Central memory CD8-positive, alpha-beta T cell (primary cell): Measurements from ENCODE around the gene DMWD.
A peak's percentile ranks its signal among the peaks of the same experiment; 100 is the strongest.

Source experiments
- ATAC-seq: fragments of 150-1000 bp; cut with Tn5 transposase; replicated peaks from 2 replicates; pipeline ENCODE4 v1.10.0; 2022; ENCODE audit warnings: mild to moderate bottlenecking, moderate FRiP score, moderate number of reproducible peaks; ENCODE audit not compliant: poor library complexity, severe bottlenecking; ENCODE audit errors: extremely low read depth
- DNase-seq, 2 donors: peaks; one replicate each; pipeline ENCODE4 v3.0.0; 2021; ENCODE audit warnings: low spot score in 2 of 2
- H3K27ac Mint-ChIP-seq: one replicate; pipeline ENCODE4 v1.8.0; 2022; ENCODE audit warnings: low read depth, mild to moderate bottlenecking, moderate library complexity, mixed read lengths
- H3K27me3 Mint-ChIP-seq: one replicate; pipeline ENCODE4 v1.8.0; 2022; ENCODE audit warnings: mixed read lengths
- H3K36me3 Mint-ChIP-seq: one replicate; pipeline ENCODE4 v1.8.0; 2022; ENCODE audit warnings: mild to moderate bottlenecking, moderate library complexity, mixed read lengths; ENCODE audit not compliant: insufficient read depth
- H3K4me1 Mint-ChIP-seq: one replicate; pipeline ENCODE4 v1.8.0; 2022; ENCODE audit warnings: mixed read lengths
- H3K4me3 Mint-ChIP-seq: one replicate; pipeline ENCODE4 v1.8.0; 2022; ENCODE audit warnings: mild to moderate bottlenecking, moderate library complexity, mixed read lengths
- H3K9me3 Mint-ChIP-seq: one replicate; pipeline ENCODE4 v1.8.0; 2022; ENCODE audit warnings: mixed read lengths

Gene DMWD

GRCh38 chr19:45780448-45781213, 12.0 kb downstream of the DMWD start:
- Mint-ChIP-seq H3K4me1 (peaks cover 27% of the 10 kb centered on the region), H3K36me3 (peaks cover 5% of the 10 kb centered on the region), H3K27me3 (peaks cover 9% of the 10 kb centered on the region), H3K27ac (peak overlapping the region; percentile 87), H3K9me3 (no peaks in the 10 kb centered on the region), H3K4me3 (no peak overlapping the region)
- ATAC-seq: no peak
- no peak for DNase-seq

- Mint-ChIP-seq H3K36me3 (peaks cover 5% of the 10 kb centered on the region), H3K4me3 (peak overlapping the region; percentile 72), H3K4me1 (peaks cover 27% of the 10 kb centered on the region), H3K27ac (no peak overlapping the region), H3K27me3 (peaks cover 9% of the 10 kb centered on the region), H3K9me3 (no peaks in the 10 kb centered on the region)
- DNase-seq (no peak), ATAC-seq (no peak)
These were observed 12.5 kb downstream of the DMWD start for GRCh38 chr19:45780146-45780447.

GRCh38 chr19:45779231-45780145, 13.2 kb downstream of the DMWD start:
- no peaks in the 10 kb centered on the region for H3K9me3 Mint-ChIP-seq
- DNase-seq (peak; percentile 68 to 76), ATAC-seq (peak; percentile 79)
- peak overlapping the region; percentile 72 for H3K4me3 Mint-ChIP-seq
- peaks cover 27% of the 10 kb centered on the region for H3K4me1 Mint-ChIP-seq
- peaks cover 7% of the 10 kb centered on the region for H3K36me3 Mint-ChIP-seq
- peaks cover 9% of the 10 kb centered on the region for H3K27me3 Mint-ChIP-seq
- H3K27ac Mint-ChIP-seq: peak overlapping the region; percentile 36

- Mint-ChIP-seq H3K27me3 (peaks cover 9% of the 10 kb centered on the region), H3K4me3 (no peak overlapping the region), H3K4me1 (peaks cover 27% of the 10 kb centered on the region), H3K27ac (no peak overlapping the region), H3K36me3 (peaks cover 6% of the 10 kb centered on the region), H3K9me3 (no peaks in the 10 kb centered on the region)
- ATAC-seq (no peak), DNase-seq (no peak)
These were observed 14.5 kb downstream of the DMWD start for GRCh38 chr19:45778010-45778661.

GRCh38 chr19:45777395-45777961, 15.2 kb downstream of the DMWD start:
- Mint-ChIP-seq H3K27me3 (peaks cover 9% of the 10 kb centered on the region), H3K27ac (no peak overlapping the region), H3K4me1 (peaks cover 27% of the 10 kb centered on the region), H3K9me3 (no peaks in the 10 kb centered on the region), H3K36me3 (peaks cover 10% of the 10 kb centered on the region), H3K4me3 (no peak overlapping the region)
- DNase-seq (no peak), ATAC-seq (no peak)

DNA sequence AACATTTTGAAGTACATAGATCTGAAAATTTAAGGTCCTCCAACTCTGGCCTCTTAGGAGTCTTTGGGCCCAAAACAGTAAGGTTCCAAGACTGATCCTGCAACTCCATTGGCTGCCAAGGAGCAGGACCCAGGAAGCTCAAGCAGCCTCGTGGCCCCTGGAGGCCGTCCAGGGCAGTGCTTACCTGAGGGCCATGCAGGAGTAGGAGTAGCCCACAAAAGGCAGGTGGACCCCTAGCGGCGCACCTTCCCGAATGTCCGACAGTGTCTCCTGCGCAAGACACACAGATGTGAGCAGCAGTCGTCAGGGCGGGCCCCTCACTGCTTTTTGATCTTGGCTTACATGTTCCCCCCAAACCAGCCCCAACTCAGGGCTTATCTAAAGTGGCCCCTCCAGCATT, 17.9 kb downstream of the DMWD start:
- H3K9me3 Mint-ChIP-seq: no peaks in the 10 kb centered on the region
- no peak for ATAC-seq
- peaks cover 18% of the 10 kb centered on the region for H3K36me3 Mint-ChIP-seq
- peaks cover 9% of the 10 kb centered on the region for H3K27me3 Mint-ChIP-seq
- peaks cover 29% of the 10 kb centered on the region for H3K4me1 Mint-ChIP-seq
- DNase-seq: no peak
- no peak overlapping the region for H3K4me3 Mint-ChIP-seq
- no peak overlapping the region for H3K27ac Mint-ChIP-seq

DNA sequence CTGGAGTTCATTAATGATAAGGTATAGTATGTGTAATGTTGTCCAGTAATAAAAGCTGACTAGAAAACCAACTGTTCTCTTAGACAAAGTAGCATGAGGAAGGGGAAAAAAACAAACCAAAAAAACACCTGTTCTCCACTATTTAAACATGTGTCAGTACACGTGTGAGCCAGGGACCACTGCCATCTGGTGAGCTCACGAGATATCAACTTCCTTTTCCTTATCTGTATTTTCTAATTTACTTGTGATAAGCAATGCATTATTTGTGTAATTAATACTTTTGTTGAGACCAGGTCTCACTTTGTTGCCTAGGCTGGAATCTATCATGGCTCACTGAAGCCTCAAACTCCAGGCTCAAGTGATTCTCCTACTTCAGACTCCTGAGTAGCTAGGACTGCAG, 19.3 kb downstream of the DMWD start:
- no peak overlapping the region for H3K4me3 Mint-ChIP-seq
- DNase-seq (no peak), ATAC-seq (no peak)
- H3K27me3 Mint-ChIP-seq: no peaks in the 10 kb centered on the region
- no peak overlapping the region for H3K27ac Mint-ChIP-seq
- peaks cover 24% of the 10 kb centered on the region for H3K4me1 Mint-ChIP-seq
- H3K36me3 Mint-ChIP-seq: peaks cover 28% of the 10 kb centered on the region
- no peaks in the 10 kb centered on the region for H3K9me3 Mint-ChIP-seq

DNA sequence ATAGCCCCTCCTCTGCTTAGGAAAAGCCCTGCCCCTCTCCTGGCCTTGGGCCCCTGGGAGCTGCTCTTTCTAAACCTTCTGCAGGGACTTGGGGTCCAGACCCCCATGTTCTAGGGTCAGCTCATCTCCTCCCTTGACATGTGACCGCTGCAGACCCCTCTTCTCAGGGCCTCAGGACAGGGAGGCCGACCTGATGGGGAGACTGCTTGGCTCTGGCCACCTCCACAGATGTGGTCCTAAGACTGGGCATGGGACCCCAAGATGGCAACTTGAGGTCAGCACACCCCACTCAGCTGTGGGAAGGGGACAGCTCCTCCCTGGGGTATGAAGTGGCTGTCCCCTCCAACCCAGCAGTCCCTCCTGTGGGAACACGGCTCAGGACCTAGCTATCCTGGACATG, 19.7 kb downstream of the DMWD start:
- peaks cover 28% of the 10 kb centered on the region for H3K36me3 Mint-ChIP-seq
- no peak overlapping the region for H3K27ac Mint-ChIP-seq
- peaks cover 23% of the 10 kb centered on the region for H3K4me1 Mint-ChIP-seq
- no peak overlapping the region for H3K4me3 Mint-ChIP-seq
- no peak for DNase-seq
- no peak for ATAC-seq
- H3K9me3 Mint-ChIP-seq: no peaks in the 10 kb centered on the region
- H3K27me3 Mint-ChIP-seq: no peaks in the 10 kb centered on the region

GRCh38 chr19:45772130-45772840, 20.4 kb downstream of the DMWD start:
- ATAC-seq (no peak), DNase-seq (no peak)
- no peak overlapping the region for H3K4me3 Mint-ChIP-seq
- peaks cover 23% of the 10 kb centered on the region for H3K4me1 Mint-ChIP-seq
- H3K27me3 Mint-ChIP-seq: no peaks in the 10 kb centered on the region
- H3K27ac Mint-ChIP-seq: peak overlapping the region; percentile 48
- peaks cover 29% of the 10 kb centered on the region for H3K36me3 Mint-ChIP-seq
- H3K9me3 Mint-ChIP-seq: no peaks in the 10 kb centered on the region

DNA sequence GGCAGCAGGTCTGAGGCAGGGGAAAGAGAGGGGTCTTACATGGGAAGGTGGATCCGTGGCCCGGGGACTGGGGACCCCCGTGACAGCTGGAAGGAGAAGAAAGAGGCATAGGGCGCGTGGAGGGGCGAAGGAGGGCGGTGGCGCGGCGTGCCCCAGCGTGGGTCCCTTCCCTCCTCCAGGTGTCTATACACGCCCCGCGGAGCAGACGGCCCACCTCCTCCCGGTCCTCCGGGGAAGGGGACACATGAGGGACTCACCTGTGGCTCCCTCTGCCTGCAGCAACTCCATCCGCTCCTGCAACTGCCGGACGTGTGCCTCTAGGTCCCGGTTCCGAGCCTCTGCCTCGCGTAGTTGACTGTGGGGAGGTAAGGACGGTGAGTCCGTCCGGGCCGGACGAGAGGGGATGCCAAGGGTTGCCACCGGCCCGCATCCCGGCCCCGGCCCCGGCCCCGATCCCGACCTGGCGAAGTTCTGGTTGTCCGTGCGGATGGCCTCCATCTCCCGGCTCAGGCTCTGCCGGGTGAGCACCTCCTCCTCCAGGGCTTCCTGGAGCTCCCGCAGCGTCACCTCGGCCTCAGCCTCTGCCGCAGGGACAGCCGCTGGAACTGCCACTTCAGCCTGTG, 21.2 kb downstream of the DMWD start:
- no peaks in the 10 kb centered on the region for H3K27me3 Mint-ChIP-seq
- ATAC-seq (no peak), DNase-seq (no peak)
- peaks cover 31% of the 10 kb centered on the region for H3K36me3 Mint-ChIP-seq
- H3K4me3 Mint-ChIP-seq: peak overlapping the region; percentile 86
- no peaks in the 10 kb centered on the region for H3K9me3 Mint-ChIP-seq
- peaks cover 23% of the 10 kb centered on the region for H3K4me1 Mint-ChIP-seq
- H3K27ac Mint-ChIP-seq: no peak overlapping the region

- Mint-ChIP-seq H3K27me3 (no peaks in the 10 kb centered on the region), H3K4me3 (peak overlapping the region; percentile 86), H3K27ac (peak overlapping the region; percentile 79), H3K36me3 (peaks cover 31% of the 10 kb centered on the region), H3K4me1 (peaks cover 23% of the 10 kb centered on the region), H3K9me3 (no peaks in the 10 kb centered on the region)
- ATAC-seq (peak; percentile 75), DNase-seq (peak; percentile 85 to 87)
These were observed 22.2 kb downstream of the DMWD start for GRCh38 chr19:45770192-45771101.
